DOHH2 (cell line): ENCODE measurements around the gene DOK7.

Experiments used
- H3F3A ChIP-seq: fragments of 200-600 bp; sonication (generic), shearing (Covaris generic); 2 replicates; pipeline ENCODE4 v1.6.0; 2016; ENCODE audit warnings: antibody characterized with exemption, mild to moderate bottlenecking; ENCODE audit not compliant: control insufficient read depth, insufficient read depth
- H3K27ac ChIP-seq: fragments of 200-600 bp; sonication (generic); 2 replicates; pipeline ENCODE4 v1.5.1; 2014; ENCODE audit warnings: low read depth, mild to moderate bottlenecking, low read length, moderate library complexity
- H3K27me3 ChIP-seq: fragments of 200-600 bp; sonication (generic); 2 replicates; pipeline ENCODE4 v1.6.1; 2014; ENCODE audit warnings: mild to moderate bottlenecking, low read length, mixed read lengths; ENCODE audit not compliant: control insufficient read depth
- H3K36me3 ChIP-seq: fragments of 200-600 bp; sonication (generic); 2 replicates; pipeline ENCODE4 v1.6.1; 2014; ENCODE audit warnings: mild to moderate bottlenecking, low read length, moderate library complexity, mixed read lengths; ENCODE audit not compliant: control insufficient read depth
- H3K4me1 ChIP-seq: fragments of 200-600 bp; sonication (generic); 2 replicates; pipeline ENCODE4 v1.6.1; 2014; ENCODE audit warnings: mild to moderate bottlenecking, low read length, mixed read lengths; ENCODE audit not compliant: control insufficient read depth
- H3K4me2 ChIP-seq: fragments of 200-600 bp; sonication (generic); 2 replicates; pipeline ENCODE4 v1.6.0; 2014; ENCODE audit warnings: mild to moderate bottlenecking, low read length, moderate library complexity
- H3K4me3 ChIP-seq: fragments of 200-600 bp; sonication (generic); 2 replicates; pipeline ENCODE4 v1.5.1; 2014; ENCODE audit warnings: mild to moderate bottlenecking, low read length, mixed read lengths
- H3K79me2 ChIP-seq: fragments of 200-600 bp; sonication (generic); 2 replicates; pipeline ENCODE4 v1.6.1; 2014; ENCODE audit warnings: mild to moderate bottlenecking, low read length, mixed read lengths; ENCODE audit not compliant: control insufficient read depth
- H3K9me2 ChIP-seq: fragments of 200-600 bp; sonication (generic); replicated peaks from 2 replicates; pipeline ENCODE4 v1.6.1; 2014; ENCODE audit warnings: mild to moderate bottlenecking, low read length, mixed read lengths; ENCODE audit not compliant: control insufficient read depth
- H3K9me3 ChIP-seq: fragments of 200-600 bp; sonication (generic); 2 replicates; pipeline ENCODE4 v1.6.1; 2014; ENCODE audit warnings: antibody characterized with exemption, low read length, mixed read lengths; ENCODE audit not compliant: control insufficient read depth, insufficient read depth
- H4K20me1 ChIP-seq: fragments of 200-600 bp; sonication (generic); 2 replicates; pipeline ENCODE4 v1.6.0; 2014; ENCODE audit warnings: low read depth, mild to moderate bottlenecking, antibody characterized with exemption, low read length, moderate library complexity; ENCODE audit not compliant: control insufficient read depth, insufficient read depth
- EZH2phosphoT487 ChIP-seq: fragments of 200-600 bp; sonication (generic); IDR thresholded peaks from 2 replicates; pipeline ENCODE4 v1.6.1; 2017; ENCODE audit warnings: borderline replicate concordance, mild to moderate bottlenecking, antibody characterized with exemption, low read length, moderate library complexity, mixed read lengths
- TF ChIP-seq, protein P1 (sequence below): fragments of 200-600 bp; sonication (generic); IDR thresholded peaks from one replicate; pipeline ENCODE4 v1.5.1; 2014; ENCODE audit warnings: antibody characterized with exemption, mild to moderate bottlenecking, low read depth, low read length; ENCODE audit not compliant: poor library complexity, severe bottlenecking

DOK7 gene

DNA sequence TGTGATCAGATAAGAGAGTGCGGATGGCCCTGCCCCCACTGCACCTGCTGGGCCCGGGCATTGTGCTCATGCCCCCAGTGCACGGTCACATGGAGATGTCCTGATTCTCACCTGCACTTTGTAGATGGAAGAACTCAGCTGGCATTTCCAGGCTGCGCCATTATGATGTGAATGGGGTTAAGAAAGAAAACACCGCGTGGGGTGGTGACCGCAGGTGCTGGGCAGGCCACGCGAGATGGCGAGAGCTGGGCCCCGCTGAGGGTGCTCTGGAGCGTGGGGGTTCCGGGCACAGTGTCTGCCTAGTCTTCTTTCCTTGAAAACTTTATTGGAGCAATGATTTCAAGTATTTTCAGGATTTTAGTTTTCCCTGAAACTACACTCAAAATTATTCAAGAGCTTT is 39.2 kb upstream of the DOK7 start:
- no peak for TF ChIP-seq EZH2phosphoT487
- TF ChIP-seq, protein P1, sequence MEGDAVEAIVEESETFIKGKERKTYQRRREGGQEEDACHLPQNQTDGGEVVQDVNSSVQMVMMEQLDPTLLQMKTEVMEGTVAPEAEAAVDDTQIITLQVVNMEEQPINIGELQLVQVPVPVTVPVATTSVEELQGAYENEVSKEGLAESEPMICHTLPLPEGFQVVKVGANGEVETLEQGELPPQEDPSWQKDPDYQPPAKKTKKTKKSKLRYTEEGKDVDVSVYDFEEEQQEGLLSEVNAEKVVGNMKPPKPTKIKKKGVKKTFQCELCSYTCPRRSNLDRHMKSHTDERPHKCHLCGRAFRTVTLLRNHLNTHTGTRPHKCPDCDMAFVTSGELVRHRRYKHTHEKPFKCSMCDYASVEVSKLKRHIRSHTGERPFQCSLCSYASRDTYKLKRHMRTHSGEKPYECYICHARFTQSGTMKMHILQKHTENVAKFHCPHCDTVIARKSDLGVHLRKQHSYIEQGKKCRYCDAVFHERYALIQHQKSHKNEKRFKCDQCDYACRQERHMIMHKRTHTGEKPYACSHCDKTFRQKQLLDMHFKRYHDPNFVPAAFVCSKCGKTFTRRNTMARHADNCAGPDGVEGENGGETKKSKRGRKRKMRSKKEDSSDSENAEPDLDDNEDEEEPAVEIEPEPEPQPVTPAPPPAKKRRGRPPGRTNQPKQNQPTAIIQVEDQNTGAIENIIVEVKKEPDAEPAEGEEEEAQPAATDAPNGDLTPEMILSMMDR = no peak
- no peaks in the 10 kb centered on the region for H3K4me1 ChIP-seq
- H3K9me3 ChIP-seq = no peaks in the 10 kb centered on the region
- no peaks in the 10 kb centered on the region for H3K27me3 ChIP-seq
- no peaks in the 10 kb centered on the region for H3K9me2 ChIP-seq
- H4K20me1 ChIP-seq = 0 out of 2 replicates have a peak, but pooled peaks cover 4% of the 10 kb centered on the region
- no peak overlapping the region for H3K4me3 ChIP-seq
- H3F3A ChIP-seq = no peaks in the 10 kb centered on the region
- no peak overlapping the region for H3K27ac ChIP-seq
- no peaks in the 10 kb centered on the region for H3K79me2 ChIP-seq
- H3K4me2 ChIP-seq = no peak overlapping the region
- H3K36me3 ChIP-seq = no peaks in the 10 kb centered on the region

GRCh38 chr4:3424522-3425095 is 38.5 kb upstream of the DOK7 start:
- H3K36me3 ChIP-seq = no peaks in the 10 kb centered on the region
- no peak overlapping the region for H3K4me3 ChIP-seq
- no peaks in the 10 kb centered on the region for H3K9me2 ChIP-seq
- no peak overlapping the region for H3K4me2 ChIP-seq
- no peaks in the 10 kb centered on the region for H3K9me3 ChIP-seq
- 0 out of 2 replicates have a peak, but pooled peaks cover 4% of the 10 kb centered on the region for H4K20me1 ChIP-seq
- H3F3A ChIP-seq = no peaks in the 10 kb centered on the region
- H3K27ac ChIP-seq = no peak overlapping the region
- H3K79me2 ChIP-seq = no peaks in the 10 kb centered on the region
- no peaks in the 10 kb centered on the region for H3K4me1 ChIP-seq
- TF ChIP-seq, protein P1 = no peak
- TF ChIP-seq EZH2phosphoT487 = no peak
- H3K27me3 ChIP-seq = no peaks in the 10 kb centered on the region

- TF ChIP-seq, protein P1 = no peak
- TF ChIP-seq EZH2phosphoT487 = no peak
- Histone ChIP-seq H3K27me3 (no peaks in the 10 kb centered on the region), H4K20me1 (0 out of 2 replicates have a peak, but pooled peaks cover 4% of the 10 kb centered on the region), H3K27ac (no peak overlapping the region), H3K36me3 (no peaks in the 10 kb centered on the region), H3K79me2 (no peaks in the 10 kb centered on the region), H3K4me3 (no peak overlapping the region), H3K4me1 (no peaks in the 10 kb centered on the region), H3K9me3 (no peaks in the 10 kb centered on the region), H3K4me2 (no peak overlapping the region), H3K9me2 (no peaks in the 10 kb centered on the region), H3F3A (no peaks in the 10 kb centered on the region)
Observed at GRCh38 chr4:3426465-3427133, 36.5 kb upstream of the DOK7 start.
